ENCODE results near the gene POLN.

The POLN gene

GRCh38 chr4:2126309-2127043, 115.4 kb downstream of the POLN start:
- Histone ChIP-seq H2AFZ (ENCODE audit: low read length) (no peak overlapping the region), H3K79me2 (ENCODE audit: insufficient read depth, low read length) (no peaks in the 10 kb centered on the region)

GRCh38 chr4:2125831-2126230, 116.1 kb downstream of the POLN start:
- Histone ChIP-seq H3K4me1 (ENCODE audit: insufficient read depth, low read length, poor library complexity, severe bottlenecking) (no peaks in the 10 kb centered on the region), H2AFZ (ENCODE audit: low read length) (no peak overlapping the region), H3K36me3 (ENCODE audit: insufficient read depth, low read length) (no peaks in the 10 kb centered on the region), H3K9me3 (ENCODE audit: insufficient read depth, low read depth, low read length) (no peaks in the 10 kb centered on the region), H3K9ac (ENCODE audit: low read depth, low read length, poor library complexity, severe bottlenecking) (no peak overlapping the region), H3K9me2 (replicated peaks; ENCODE audit: low read depth, low read length) (no peaks in the 10 kb centered on the region), H3F3A (ENCODE audit: low read depth) (no peaks in the 10 kb centered on the region), H3K79me2 (ENCODE audit: insufficient read depth, low read length) (no peaks in the 10 kb centered on the region), H3K4me3 (ENCODE audit: low read length, poor library complexity, severe bottlenecking) (no peak overlapping the region), H4K20me1 (ENCODE audit: insufficient read depth, low read length, poor library complexity, severe bottlenecking) (no peaks in the 10 kb centered on the region), H3K27me3 (ENCODE audit: insufficient read depth, low read length, poor library complexity, severe bottlenecking) (no peaks in the 10 kb centered on the region), H3K4me2 (ENCODE audit: low read depth, low read length, poor library complexity, severe bottlenecking) (no peak overlapping the region)
- TF ChIP-seq, protein P1, sequence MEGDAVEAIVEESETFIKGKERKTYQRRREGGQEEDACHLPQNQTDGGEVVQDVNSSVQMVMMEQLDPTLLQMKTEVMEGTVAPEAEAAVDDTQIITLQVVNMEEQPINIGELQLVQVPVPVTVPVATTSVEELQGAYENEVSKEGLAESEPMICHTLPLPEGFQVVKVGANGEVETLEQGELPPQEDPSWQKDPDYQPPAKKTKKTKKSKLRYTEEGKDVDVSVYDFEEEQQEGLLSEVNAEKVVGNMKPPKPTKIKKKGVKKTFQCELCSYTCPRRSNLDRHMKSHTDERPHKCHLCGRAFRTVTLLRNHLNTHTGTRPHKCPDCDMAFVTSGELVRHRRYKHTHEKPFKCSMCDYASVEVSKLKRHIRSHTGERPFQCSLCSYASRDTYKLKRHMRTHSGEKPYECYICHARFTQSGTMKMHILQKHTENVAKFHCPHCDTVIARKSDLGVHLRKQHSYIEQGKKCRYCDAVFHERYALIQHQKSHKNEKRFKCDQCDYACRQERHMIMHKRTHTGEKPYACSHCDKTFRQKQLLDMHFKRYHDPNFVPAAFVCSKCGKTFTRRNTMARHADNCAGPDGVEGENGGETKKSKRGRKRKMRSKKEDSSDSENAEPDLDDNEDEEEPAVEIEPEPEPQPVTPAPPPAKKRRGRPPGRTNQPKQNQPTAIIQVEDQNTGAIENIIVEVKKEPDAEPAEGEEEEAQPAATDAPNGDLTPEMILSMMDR (conservative IDR thresholded peaks at IDR 0.05; ENCODE audit: low read length): no peak
- no peak for TF ChIP-seq EZH2phosphoT487 (IDR thresholded peaks at IDR 0.05; ENCODE audit: borderline replicate concordance)

More at GRCh38 chr4:2126309-2127043, 115.4 kb downstream of the POLN start:
- Histone ChIP-seq H3K36me3 (ENCODE audit: insufficient read depth, low read length) (no peaks in the 10 kb centered on the region), H3K4me3 (ENCODE audit: low read length, poor library complexity, severe bottlenecking) (no peak overlapping the region), H3K27me3 (ENCODE audit: insufficient read depth, low read length, poor library complexity, severe bottlenecking) (no peaks in the 10 kb centered on the region), H3K9me3 (ENCODE audit: insufficient read depth, low read depth, low read length) (peaks cover 2% of the 10 kb centered on the region; the same call in 1 of the 2 replicates), H3K4me1 (ENCODE audit: insufficient read depth, low read length, poor library complexity, severe bottlenecking) (no peaks in the 10 kb centered on the region), H3K9ac (ENCODE audit: low read depth, low read length, poor library complexity, severe bottlenecking) (no peak overlapping the region), H3K4me2 (ENCODE audit: low read depth, low read length, poor library complexity, severe bottlenecking) (no peak overlapping the region), H4K20me1 (ENCODE audit: insufficient read depth, low read length, poor library complexity, severe bottlenecking) (no peaks in the 10 kb centered on the region), H3K9me2 (replicated peaks; ENCODE audit: low read depth, low read length) (no peaks in the 10 kb centered on the region), H3F3A (ENCODE audit: low read depth) (no peaks in the 10 kb centered on the region)
- TF ChIP-seq, protein P1 (conservative IDR thresholded peaks at IDR 0.05; ENCODE audit: low read length): no peak
- TF ChIP-seq EZH2phosphoT487 (IDR thresholded peaks at IDR 0.05; ENCODE audit: borderline replicate concordance): no peak

GRCh38 chr4:2125023-2125422, 116.9 kb downstream of the POLN start:
- no peaks in the 10 kb centered on the region for H4K20me1 ChIP-seq (ENCODE audit: insufficient read depth, low read length, poor library complexity, severe bottlenecking)
- H3K9ac ChIP-seq (ENCODE audit: low read depth, low read length, poor library complexity, severe bottlenecking): no peak overlapping the region
- H3K9me3 ChIP-seq (ENCODE audit: insufficient read depth, low read depth, low read length): no peaks in the 10 kb centered on the region
- TF ChIP-seq, protein P1 (conservative IDR thresholded peaks at IDR 0.05; ENCODE audit: low read length): no peak
- TF ChIP-seq EZH2phosphoT487 (IDR thresholded peaks at IDR 0.05; ENCODE audit: borderline replicate concordance): no peak
- H2AFZ ChIP-seq (ENCODE audit: low read length): no peak overlapping the region
- no peaks in the 10 kb centered on the region for H3K27me3 ChIP-seq (ENCODE audit: insufficient read depth, low read length, poor library complexity, severe bottlenecking)
- no peaks in the 10 kb centered on the region for H3K36me3 ChIP-seq (ENCODE audit: insufficient read depth, low read length)
- no peaks in the 10 kb centered on the region for H3F3A ChIP-seq (ENCODE audit: low read depth)
- H3K4me2 ChIP-seq (ENCODE audit: low read depth, low read length, poor library complexity, severe bottlenecking): no peak overlapping the region
- no peaks in the 10 kb centered on the region for H3K79me2 ChIP-seq (ENCODE audit: insufficient read depth, low read length)
- no peak overlapping the region for H3K4me3 ChIP-seq (ENCODE audit: low read length, poor library complexity, severe bottlenecking)
- H3K9me2 ChIP-seq (replicated peaks; ENCODE audit: low read depth, low read length): no peaks in the 10 kb centered on the region
- H3K4me1 ChIP-seq (ENCODE audit: insufficient read depth, low read length, poor library complexity, severe bottlenecking): no peaks in the 10 kb centered on the region

Data from Loucy (cell line).